Tibial nerve (tissue), 3 donors: ENCODE data around the gene KIF3C.

Source experiments
- CTCF ChIP-seq, 5 experiments: fragments of 200-600 bp in 3 of 5; fragments of 450-650 bp in 2 of 5; sonication (generic) in 3 of 5; IDR thresholded peaks; one replicate each; pipeline ENCODE4 v1.5.1; 2016 to 2019; ENCODE audit warnings: antibody characterized with exemption in 5 of 5, mild to moderate bottlenecking in 3 of 5, moderate library complexity in 2 of 5
- POLR2A ChIP-seq, 2 donors: fragments of 450-650 bp; IDR thresholded peaks; one replicate each; pipeline ENCODE4 v1.6.1; 2017; ENCODE audit warnings: antibody characterized with exemption in 2 of 2, mild to moderate bottlenecking in 2 of 2, moderate library complexity in 2 of 2

GRCh38 chr2:25917832-25918231 is 64.5 kb downstream of the KIF3C start:
- TF ChIP-seq CTCF (IDR thresholded peaks at IDR 0.05) (no peak), POLR2A (IDR thresholded peaks at IDR 0.05) (no peak)
